NCI-H2107 (cell line): ENCODE data around the gene ADAMTS12.

Source experiments
- DNase-seq: peaks from one replicate; lab custom pipeline; 2025; lab: John Stamatoyannopoulos, UW

Gene ADAMTS12

DNA sequence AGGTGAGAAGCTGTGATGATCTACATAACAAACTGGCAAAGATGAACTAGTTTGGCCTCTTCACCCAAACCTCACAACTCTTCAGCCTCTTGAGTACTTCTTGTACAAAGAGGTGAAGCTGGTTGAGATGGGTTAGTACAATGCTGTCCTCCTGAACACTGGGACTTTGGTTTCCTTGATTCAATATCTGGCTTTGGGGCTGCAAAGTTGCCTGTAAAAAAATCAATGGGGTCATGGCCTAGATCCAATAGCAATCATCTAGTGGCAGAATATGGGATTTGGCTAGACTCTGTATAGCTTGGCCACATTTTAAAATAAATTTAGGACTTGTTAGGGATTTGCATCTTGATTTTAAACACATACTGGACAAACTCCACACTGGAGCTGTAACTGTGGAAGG is 179.1 kb downstream of the ADAMTS12 start:
- DNase-seq = no peak

DNA sequence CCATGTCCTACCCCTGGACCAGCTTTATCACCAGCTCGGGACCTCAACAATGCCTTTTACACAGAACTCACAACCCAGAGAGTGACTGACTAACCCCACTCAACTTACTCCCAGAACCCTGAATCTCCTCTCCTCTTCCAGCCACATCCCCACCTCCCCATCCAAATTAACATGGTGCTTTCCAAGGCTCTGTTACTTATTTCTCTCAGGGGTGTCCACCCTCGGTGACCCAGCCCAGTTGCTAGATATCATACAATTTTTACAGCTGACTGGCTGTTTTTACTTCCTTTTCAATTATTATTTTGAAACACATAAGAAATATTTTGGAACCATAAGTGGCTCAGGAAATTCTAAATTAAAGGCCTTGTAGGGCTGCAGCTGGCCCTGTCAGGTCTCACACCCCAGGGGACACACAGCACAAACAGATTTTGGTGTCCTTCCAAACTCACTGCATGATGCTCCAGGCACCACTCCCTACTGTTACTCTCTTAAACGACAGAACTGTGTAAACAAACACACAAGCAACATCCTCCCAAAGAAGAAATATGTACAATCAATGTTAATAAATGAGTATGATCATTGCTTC is 180.6 kb downstream of the ADAMTS12 start:
- DNase-seq = no peak

DNA sequence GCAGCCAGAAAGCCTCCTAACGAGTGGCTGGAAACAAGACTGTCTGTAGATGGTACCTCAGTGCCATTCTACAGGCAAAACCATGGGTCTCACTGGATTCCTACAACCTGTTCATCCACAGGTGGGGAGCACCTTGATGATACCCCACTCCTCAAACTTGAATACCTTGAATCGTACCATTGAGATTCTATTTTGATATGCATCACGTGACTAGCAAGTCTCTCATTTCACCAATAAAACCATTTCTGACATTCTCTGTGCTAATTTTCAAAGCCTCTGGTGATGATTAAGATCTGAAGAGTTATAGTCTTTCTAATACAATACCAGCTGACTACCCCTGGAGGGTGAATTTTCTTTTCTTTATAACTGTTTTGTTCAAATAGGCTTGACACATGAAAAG is 188.9 kb downstream of the ADAMTS12 start:
- DNase-seq = no peak

DNA sequence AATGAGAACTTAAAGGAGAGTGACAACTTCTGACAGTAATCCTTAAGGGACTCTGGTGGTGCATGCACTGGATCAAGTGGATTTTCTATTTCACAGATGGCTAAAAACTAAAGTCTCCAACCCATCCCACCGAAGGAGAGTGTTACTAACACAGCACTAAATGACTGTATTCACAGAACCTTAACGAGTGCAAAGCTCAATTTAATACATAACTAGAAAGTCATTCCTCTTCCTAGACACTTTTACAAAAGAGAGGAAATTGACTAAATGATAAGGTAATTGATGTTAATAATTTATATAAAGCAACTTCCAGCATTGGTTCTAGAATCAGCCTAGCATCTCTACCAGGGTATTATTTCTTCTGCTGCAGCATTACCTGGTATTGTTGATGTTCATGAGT is 189.8 kb downstream of the ADAMTS12 start:
- no peak for DNase-seq

DNA sequence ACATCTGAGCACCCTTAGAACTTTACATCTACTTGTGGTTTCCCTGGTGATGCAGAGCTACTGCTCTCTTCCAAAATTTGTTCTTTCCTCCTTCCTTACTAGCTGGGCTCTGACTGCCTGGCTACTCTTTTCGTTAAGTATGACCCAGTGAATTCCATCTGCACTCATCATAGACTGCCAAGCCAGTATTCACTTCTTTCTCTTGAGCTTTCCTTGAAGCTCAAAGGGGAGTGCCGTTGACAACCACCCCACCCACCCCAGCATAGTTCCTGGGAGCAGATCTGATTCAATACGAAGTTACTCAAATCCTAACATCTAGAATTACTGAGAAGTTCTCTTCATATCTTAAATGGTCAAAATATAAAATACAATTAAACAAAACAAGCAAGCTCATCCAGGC is 190.5 kb downstream of the ADAMTS12 start:
- no peak for DNase-seq

DNA sequence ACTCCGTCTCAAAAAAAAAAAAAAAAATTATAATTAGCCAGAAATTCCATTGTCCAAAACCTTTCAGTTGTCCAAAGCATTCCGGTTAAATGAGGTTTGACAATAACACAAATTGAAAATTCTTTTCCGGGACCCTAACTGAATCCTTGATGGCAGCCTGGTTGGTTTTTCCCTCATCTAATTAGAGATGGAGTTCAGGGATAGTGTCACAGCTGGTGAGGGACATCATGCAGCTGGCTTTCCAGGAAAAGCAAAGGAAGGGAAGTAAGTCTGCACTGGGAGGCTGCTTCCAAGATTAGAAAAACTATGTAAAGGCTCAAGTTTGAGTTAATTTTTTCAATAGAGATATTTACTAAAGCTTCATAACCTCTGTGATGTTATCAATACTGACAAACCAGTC is 195.4 kb downstream of the ADAMTS12 start:
- DNase-seq = no peak

DNA sequence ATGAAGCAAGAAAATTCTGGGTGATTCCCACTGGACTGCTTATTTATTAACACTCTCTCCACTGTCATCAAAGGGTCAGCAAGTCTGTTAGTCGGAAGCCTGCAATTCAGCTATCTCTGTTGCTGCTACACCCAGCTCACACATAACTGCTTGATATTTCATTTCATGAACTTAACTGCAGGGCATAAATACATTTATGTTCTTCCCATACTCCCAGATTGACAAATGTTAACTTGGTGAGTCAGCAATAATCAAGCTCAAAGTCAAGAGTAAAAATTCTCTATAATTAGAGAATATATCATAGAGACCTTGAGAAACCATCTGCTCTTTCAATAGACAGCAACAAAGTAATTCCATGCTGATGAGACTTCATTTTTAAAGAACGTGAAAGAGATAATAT is 198.8 kb downstream of the ADAMTS12 start:
- no peak for DNase-seq

DNA sequence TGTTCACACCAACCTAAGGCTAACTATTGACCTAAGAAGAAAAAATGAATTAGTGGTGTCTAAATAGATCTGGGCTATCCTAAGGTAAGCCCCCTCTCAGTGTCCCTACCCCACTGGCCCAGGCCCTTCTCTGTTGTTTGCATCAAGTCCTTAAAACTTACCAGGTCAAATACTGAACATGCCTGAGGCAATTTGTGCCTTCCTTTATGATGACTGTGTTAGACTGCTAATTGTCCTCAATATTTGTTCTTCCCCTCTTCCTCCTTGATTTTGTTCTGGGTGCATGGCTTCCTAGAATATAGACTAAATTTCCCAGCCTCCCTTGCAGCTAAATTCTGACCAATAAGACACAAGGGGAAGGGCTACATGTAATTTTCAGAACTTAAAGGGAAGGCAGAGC is 199.9 kb downstream of the ADAMTS12 start:
- no peak for DNase-seq

DNA sequence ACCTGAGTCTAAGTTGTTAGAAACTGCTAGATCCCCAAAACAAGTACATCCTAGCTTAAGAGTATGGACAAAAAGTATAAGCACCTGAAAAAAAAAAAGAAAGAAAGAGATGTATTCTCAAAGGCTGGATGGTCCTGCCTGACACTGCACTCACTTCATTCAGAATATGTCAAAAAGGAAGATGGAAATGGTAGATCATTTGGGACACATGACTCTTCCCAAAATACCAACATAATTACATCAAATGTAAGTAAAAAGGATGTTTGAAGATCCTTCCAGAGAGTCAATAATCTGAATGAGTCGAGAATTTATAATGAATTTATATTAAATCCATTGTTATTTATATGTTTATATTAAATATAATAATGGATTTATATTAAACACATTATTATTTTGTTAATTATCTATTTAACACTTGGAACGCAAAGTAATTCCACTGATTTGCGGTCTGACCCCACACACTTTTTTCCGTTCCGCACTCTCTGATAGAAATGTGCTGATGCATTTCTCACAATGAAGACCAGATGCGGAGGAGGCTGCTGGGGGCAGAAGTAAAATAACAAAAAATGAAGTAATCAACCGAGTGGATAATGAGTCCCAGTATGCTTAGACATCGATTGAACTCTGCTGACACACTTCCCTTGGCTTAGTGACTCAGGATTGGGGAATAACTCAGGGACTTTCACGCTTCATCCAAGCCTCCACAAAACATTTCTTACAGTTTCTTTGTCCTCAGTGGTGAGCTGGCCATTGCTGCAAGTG is 201.2 kb downstream of the ADAMTS12 start:
- DNase-seq = no peak

DNA sequence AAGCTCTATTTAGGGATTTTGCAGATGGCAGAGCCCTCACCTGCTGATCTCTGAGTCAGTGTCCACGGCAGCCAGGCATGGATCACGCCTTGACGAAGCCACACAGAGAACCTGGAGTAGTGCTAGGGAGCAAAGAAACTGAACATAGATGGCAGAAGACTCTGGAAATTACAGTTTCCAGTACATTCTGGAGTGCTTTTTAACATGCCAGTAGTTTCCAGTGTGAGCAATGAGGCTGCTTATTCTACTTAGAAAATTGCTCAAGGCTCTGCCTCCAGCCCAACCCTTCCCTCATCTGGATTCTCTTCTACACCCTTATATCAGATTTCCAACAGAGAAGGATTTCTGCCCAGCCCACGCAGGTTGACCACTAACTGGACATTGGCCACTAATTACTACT is 203.3 kb downstream of the ADAMTS12 start:
- no peak for DNase-seq

DNA sequence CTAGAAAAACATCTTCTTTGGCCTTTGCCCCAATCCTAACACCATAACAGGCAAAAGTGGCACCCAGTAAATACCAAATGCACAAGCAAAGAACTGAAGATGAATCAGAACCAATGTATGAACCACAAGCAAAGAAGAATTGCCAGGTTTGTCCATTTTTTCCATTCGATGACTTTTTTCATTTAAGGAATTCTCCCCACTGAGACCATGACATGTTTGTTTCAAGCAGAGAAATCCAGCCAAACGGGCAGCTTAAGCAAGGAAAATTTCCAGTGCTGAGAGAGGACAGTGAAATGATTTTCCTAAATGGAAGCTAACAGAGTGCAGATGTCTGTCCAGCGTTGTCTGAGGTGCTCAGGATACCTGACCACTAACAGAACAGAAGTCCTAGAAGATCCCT is 203.7 kb downstream of the ADAMTS12 start:
- no peak for DNase-seq

DNA sequence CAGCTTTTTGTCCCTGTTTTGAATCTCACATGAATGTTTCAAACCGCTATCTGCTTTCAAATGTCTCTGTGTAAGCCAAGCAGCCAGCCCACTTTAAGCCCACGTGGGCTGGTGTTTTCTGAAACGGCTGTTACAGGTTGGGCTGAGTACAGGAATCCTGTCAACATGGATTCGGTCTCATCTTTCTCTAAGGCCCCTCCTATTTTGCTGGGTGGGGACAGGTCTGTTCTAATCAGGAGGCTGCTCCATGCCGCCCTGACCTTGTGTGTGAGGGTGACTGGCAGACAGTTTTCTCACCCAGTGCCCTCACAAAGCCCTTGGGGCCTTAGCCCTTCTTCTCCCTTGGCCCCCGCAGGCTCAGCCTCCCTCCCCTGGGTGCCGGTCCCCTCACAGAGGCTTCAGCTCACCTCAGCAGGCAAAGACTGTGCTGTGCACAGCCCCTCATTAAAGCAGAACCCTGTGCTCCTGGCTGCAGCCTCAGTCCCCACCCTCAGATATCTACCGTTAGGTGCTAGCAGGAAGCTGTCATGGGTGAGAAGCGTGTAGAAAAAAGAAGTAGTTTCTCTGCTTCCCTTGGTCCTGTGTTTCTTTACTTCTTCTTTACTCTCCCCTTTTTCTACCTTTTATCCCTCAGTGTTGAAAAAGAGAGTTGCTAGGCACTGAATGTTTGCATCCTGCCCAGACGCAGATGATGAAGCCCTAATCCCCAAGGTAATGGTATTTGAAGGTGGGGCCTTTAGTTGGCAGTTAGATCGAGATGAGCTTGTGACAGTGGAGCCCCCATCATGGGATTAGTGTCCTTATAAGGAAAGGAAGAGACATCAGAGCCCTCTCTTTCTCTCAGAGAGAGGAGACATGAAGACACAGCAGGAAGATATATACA is 205.7 kb downstream of the ADAMTS12 start:
- no peak for DNase-seq

DNA sequence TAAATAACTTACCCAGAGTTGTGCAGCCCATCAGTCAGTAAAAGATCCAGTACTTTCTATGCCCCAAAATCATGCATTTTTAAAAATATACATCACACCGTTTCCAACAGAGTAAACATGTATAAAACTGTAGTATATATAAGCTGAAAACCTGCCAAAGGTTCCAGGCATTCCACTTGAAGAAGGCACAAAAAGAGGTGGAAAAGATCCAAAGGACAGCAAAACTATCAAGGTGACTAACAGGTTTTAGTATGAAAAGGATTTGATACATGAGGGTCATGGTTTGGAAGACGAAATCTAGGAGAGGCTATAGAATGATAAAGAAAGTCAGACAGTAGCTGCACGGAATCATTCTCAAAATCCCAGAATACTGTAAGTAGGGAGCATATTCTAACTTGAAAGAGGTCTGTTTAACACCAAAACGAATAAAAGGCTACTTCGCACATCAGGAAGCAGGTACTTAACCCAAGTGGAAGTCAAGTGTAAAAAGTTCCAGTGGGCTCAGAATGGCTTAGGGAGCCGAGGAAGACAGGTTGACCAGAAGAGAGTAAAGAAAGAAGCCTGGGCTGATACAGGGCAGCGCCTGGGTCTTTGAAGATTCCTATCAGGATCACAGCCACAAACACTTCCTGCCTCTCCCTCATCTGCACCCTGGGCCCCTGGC is 207.2 kb downstream of the ADAMTS12 start:
- no peak for DNase-seq

DNA sequence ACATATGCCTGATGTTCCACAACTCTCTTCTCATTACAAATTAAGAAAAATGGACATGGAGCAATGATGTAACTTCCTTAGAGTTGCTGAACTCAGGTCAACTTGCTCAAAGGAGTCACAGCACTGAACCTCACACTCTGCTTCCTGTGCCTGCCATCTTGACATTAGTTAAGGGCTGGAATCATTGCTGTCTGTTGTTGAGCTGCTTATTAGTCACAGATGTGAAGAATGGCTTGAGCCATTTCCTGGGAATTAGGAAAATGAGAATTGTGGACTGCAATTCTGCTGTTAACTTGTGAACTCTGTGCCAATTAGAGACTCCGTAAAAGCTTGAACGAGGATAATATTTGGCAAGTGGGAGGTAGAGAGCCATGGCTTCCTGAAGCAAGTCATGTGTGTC is 212.0 kb downstream of the ADAMTS12 start:
- DNase-seq = no peak

DNA sequence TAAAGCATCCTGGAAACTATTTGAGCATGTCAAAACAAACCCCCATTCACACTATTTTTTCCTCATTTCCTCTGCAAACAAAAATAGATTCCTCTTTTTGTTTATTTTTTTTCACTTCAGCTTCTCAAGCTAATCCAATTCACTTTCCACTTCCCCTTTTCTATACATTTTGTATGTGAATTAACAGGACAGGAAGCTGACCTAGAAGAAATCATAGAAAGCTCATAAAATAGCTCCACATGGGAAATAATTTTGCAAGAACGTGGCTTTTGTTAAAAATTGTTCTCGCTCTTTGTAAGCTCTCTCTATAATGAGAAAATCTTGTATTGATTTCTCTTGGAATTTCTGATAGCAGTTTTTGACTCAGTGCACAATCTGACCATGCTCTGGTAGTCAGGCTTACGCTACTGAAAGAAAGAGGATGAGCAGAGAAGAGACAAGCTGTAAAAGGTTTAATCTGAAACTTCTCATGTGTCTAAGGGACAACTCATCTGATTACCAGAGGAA is 215.8 kb downstream of the ADAMTS12 start:
- no peak for DNase-seq

DNA sequence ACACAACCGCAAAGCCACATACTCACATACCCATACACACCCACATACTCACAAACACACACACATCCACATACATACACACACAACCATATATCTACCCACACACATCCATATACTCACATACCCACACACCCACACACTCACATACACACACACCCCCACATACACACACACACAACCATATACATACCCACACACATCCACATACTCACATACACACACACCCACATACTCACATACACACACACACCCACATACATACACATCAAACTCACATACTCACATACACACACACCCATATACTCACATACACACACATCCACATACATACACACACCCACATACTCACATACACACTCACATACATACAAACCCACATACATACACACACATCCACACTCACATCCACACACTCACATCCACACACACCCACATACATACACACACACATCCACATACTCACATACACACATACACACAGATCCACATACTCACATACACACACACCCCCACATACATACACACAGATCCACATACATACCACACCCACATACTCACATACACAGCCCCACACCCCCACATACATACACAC is 220.0 kb downstream of the ADAMTS12 start:
- DNase-seq = no peak

DNA sequence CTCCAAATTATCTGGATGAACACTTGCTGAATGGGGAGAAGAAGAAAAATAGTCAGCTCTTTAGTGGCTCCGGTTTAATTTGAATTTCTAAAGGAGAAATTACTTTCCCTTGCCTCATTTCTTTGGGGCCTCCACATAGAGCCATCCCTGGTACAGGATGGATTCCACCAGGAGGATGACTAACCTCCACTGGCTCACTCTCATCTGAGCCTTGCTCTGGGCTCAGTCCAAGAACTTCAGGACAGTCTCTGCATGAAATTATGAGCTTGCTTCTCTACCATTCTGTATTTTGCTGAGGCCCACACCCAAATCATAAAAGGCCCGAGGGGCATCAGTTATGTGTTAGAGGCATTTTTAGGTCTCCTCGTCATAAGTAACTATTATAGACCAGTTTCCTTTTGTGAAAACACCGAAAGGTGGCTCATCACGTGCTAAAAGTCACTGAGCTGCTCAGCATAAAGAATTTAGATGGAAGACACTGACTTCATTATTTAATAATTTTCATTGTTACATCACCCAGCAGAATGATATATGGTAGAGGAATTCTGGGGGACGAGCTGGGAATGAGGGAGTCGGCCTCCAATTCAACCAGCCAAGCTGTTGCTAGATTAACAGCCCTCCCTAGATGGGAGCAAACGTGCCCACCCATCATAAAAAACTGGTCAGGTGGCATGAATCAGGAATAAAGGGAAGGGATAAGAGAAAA is 228.9 kb downstream of the ADAMTS12 start:
- DNase-seq = no peak

DNA sequence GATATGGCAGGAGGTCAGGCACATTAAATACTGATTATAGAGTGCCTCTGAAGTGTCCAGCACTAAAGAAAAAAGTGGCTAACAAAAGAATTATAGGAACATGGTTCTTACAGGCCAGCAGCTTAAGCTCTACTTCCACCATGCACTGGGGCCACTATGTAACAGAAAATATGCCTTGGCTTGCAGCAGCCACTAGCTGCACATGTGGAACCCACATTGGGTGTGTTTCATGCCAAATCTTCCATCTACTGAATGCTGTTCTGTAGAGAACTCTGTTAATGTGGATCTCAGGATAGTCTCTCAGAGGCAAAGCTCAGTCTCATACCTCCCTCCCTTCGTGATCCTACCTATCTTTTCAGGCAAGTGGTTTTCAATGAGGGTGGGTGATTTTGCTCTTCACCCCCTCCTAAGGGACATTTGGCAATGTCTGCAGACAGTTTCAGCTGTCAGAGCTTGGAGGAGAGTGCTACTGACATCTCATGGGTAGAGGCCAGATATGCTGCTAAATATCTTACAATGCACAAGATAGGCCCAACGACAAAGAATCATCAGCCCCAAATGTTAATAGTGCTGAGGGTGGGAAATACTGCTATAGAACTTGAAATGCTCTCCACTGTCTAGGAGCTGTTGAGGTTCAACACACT is 232.1 kb downstream of the ADAMTS12 start:
- no peak for DNase-seq

DNA sequence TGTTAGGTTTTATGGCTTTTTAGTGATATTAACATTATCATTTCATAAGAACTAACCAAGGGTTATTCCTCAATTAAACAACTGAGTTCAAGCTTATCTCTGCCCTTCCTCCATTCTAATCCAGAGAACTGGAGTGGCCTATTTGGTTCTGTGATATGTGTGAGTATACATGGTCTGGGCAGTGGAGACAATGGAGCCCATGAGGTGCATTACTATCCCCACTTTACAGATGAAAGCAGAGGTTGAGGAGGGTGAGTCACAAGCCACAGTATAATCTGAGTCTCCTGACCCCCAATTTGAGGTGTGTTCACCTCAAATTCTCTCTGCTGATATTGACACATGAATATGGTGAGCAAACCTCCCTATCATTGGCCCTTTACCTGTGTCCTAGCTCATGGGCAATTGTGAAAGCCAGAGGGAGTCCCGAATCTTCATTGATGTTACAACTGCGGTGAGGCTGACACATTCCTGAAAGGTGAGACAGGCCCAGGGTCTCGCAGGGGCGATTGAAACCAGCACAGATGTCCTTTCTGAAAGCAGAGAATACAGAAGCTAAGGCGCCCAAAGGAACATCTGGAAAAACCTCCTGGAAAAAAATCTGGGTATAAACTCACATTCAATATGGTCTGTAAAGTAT is 233.9 kb downstream of the ADAMTS12 start:
- DNase-seq = no peak

DNA sequence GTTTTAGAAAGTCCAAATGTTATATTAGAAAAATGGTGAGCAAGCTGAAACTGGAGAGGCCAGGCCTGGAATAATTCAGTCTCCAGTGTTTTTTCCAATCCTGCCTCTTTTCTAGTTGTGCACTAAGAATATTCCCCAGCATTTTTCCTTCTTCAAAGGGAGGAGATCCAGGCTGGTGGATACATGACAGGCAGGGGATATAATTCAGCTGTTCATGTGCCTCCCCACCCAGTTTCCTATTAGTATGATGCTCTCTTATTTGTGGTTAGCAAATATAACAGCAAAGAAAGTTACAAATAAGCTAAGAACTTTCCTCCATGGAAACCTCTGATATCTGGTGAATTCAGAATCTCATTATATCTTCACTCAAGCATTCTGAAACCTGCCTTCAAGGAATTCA is 234.6 kb downstream of the ADAMTS12 start:
- DNase-seq = no peak
